HG03095 (cell line): ENCODE results near the gene KRTAP2-2.
"Not testable (repeated sequence)": the region's sequence is repeated elsewhere in the genome, so short reads cannot be mapped to it uniquely, and the experiment has no call there.

Source experiments
- ATAC-seq: cut with Tn5 transposase; IDR thresholded peaks from one replicate; pipeline ENCODE4 v1.9.1; 2021; ENCODE audit warnings: moderate library complexity; ENCODE audit not compliant: unreplicated experiment

Gene KRTAP2-2, protein sequence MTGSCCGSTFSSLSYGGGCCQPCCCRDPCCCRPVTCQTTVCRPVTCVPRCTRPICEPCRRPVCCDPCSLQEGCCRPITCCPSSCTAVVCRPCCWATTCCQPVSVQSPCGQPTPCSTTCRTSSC

DNA sequence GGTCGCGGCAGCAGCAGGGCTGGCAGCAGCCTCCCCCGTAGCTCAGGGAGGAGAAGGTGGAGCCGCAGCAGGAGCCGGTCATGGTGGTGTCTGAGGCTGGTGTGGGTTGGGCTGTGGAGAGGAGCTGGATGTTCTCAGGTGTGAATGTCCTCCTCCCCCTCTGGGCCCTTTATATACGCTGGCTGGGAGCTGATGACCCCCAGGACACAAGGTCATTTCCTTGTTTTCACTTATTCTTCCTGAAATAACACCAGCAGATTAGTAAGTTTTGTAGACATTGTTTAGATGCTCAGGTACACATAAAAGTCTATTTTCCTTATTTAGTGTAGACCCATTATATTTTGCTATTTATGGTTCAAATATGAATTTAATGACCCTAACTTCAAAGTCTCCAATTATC is at the start of gene KRTAP2-2:
KRTAP2-2 (minus strand) TSS at position 101 of the 400 bp plus-strand sequence; CDS start at position 82, 19 bp downstream.
- not testable (repeated sequence) for ATAC-seq

DNA sequence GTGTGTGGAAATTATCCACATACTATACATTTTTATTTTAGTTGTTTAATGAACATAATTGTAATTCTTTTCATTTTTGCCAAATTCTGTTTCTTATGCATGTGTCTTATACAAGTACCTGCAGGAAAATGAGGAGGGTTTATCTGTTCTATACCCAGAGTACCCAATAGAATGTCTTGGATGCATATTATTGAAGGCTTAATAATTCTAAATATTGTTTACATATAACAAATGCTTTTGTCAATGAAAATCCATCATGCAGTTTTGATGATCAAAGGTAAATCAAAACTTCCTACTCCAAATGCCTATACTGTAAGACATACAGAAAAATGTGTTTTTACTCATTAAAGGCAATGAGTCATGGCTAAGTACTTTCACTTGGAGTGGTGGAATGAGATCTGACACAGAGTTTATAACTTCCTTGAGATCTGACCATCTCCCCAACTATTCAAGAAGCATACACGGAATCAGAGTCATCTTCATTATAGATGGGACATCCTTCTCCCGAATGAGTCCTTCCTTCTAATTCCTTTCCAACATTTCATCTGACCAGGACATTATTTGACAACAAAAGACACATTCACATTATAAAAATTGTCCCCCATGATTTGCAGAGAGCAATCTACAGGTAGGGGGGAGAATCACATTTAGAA is 49.5 kb upstream of the KRTAP2-2 start:
- ATAC-seq, result not testable (repeated sequence)

DNA sequence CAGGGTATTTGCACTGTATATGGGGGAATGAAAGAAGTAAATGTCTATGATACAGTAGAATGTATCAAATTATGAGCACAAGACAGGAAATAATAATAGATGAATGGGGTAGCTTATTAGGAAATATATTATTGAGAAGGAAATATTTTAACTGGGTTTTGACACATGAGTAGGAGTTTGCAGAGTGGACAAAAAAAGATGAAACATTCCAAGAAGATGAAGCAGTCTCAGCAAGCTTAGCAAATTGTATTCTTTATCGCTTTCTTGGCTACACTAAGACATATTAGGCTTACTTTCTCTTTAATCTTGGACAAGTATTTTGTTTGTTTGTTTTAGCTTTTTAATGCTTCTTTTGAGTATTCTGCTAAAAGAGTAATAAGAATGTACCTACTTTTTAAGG is 48.9 kb upstream of the KRTAP2-2 start:
- ATAC-seq, result no peak

DNA sequence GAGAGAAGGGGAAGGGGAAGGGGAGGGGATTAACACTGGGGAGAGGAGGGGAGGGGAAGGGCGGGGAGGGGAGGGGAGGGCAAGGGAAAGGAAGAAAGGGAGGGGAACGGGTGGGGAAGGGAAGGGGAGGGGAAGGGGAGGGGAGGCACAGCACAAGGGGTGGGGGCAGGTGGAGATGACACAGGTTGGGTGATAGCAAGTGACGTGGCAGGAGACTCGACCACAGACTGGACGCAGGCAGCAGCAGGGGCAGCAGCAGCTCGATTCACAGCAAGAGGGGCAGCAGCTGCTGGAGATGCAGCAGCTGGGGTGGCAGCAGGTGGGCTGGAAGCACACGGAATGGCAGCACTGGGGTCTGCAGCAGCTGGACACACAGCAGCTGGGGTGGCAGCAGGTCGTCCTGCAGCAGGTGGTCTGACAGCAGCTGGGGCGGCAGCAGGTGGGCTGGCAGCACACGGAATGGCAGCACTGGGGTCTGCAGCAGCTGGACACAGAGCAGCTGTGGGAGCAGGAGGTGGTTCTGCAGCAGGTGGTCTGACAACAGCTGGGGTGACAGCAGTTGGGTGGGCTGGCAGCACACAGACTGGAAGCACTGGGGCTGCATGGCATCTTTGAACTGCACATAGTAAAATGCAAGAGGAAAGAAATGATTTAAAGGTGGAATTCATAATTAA is 46.7 kb upstream of the KRTAP2-2 start, which contains the start of gene KRTAP4-16:
KRTAP4-16 (minus strand) TSS at position 624 of the 674 bp plus-strand sequence; CDS start at position 624, 0 bp downstream.
- ATAC-seq, result no peak

DNA sequence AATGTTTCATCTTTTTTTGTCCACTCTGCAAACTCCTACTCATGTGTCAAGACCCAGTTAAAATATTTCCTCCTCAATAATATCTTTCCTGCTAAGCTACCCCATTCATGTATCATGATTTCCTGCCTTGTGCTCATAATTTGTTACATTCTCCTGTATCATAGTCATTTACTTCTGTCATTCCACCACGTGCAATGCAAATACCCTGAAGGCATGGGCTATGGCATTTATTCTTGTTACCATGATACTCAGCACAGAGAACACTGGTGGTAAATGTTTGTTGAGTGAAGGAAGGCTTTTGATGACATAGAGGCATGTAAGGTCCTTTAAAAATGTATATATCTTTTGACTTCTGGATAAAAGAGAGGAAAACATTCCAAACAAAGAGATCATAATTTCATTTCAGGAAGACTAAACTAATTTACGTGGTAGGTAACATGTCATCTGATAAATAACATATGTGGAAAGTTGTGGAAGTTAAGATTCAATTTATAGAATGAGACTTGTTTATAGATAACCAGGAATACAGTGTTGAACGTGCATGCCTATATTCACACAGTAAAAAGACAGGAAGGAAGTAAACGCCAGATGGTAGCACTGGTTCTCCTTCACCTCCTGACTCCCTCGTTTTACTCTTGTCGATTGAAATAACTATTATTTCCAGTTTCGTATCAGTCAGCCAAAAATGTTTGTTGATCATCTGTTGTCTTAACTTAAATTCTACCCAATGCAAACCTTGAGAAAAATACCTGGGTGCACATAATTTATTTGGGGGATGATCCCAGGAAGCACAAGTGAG is 44.9 kb upstream of the KRTAP2-2 start:
- not testable (repeated sequence) for ATAC-seq

DNA sequence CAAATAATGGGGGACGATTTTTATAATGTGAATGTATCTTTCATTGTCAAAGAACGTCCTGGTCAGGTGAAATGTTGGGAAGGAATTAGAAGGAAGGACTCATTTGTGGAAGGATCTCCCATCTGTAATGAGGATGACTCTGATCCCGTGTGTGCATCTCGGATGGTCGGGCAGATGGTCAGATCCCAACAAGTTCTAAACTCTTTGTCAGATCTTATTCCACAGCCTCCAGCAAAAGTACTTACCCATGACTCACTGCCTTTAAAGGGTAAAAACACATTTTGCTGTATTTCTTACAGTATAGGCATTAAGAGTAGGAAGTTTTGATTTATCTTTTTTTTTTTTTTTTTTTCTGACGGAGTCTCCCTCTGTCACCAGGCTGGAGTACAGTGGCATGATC is 43.5 kb upstream of the KRTAP2-2 start:
- no peak for ATAC-seq

DNA sequence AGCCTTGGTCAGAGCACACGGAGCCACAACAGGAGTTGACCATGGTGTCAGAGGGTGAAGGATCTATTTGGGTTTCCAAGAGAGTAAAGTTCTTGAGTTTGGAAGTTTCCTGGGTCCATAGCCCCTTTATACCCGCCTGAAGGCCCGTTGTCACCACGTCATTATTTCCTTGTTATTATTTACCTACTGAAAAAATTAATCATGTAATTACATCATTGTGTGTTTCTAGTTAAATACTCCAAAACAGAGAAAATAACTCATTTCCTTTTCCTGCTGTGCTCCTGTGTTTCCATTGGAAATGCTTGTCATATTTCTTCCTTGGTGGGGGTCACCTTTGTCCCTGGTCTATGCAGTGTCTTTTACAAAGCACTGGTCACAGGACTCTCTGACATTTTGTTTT is 43.0 kb upstream of the KRTAP2-2 start, which contains the start of gene KRTAP4-8:
KRTAP4-8 (minus strand) TSS at position 101 of the 400 bp plus-strand sequence; CDS start at position 43, 58 bp downstream.
- ATAC-seq, result no peak

DNA sequence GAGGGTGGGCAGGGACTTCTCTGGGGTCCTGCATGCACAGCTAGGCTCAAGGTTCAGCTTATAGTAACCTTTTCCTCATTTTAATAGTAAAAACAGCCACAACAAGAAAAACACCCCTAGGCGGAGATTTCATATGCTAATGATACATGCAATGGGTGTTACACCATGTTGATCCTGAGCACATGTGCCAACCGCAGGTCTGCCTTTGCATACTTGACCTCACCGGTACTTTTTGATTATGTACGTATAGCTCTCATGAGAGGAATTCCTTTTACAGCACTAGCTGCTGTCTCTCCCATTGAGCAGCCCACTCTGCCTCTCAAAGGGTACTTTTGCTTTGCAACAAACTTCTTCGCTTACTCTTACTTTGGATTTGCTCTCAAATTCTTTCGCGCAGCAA is 41.0 kb upstream of the KRTAP2-2 start:
- no peak for ATAC-seq

DNA sequence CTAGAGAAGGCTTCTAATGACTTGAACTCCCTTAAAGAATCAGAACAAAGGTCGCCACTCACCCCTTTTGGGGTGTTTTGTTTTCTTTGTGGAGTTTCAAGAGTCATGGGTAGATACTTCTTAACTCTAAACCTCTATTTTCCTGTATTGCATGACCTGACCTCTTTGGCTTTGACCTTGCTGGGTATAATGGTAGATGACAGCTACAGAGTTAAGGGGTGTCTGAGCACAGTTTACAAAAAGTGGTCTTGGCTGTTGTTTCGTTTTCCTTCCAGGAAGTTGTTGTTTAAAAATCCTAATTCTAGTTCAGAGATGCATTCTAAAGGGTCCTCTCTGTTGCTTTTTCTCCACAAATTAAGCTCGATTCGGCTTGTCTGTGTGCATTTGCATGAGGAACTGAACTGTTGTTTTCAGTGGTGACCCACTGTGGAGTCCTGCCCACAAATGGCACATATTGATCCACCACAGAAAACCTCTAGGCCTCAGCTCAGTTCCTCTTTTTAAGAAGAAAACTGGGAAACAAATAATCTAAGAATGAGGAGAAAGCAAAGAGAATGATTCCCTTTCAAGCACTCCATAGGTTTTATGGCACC is 33.8 kb upstream of the KRTAP2-2 start:
- not testable (repeated sequence) for ATAC-seq

DNA sequence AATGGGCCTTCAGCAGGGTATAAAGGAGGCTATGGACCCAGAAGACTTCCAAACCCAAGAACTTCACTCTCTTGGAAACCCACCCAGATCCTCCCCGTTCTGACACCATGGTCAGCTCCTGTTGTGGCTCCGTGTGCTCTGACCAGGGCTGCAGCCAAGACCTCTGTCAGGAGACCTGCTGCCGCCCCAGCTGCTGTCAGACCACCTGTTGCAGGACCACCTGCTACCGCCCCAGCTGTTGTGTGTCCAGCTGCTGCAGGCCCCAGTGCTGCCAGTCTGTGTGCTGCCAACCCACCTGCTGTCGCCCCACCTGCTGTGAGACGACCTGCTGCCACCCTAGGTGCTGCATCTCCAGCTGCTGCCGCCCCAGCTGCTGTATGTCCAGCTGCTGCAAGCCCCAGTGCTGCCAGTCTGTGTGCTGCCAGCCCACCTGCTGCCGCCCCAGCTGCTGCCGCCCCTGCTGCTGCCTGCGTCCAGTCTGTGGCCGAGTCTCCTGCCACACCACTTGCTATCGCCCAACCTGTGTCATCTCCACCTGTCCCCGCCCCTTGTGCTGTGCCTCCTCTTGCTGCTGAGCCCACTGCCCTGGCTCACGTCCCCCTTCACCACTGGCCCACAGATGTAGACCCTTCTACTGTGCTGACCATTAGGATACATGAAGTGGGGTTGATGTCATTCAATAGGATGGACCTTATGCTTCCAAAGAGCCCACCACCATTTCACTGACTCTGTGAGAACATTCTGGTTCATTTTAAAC is 29.2 kb upstream of the KRTAP2-2 start, which contains the start of gene KRTAP4-7:
KRTAP4-7 (plus strand) TSS at position 51 of the 757 bp plus-strand sequence; CDS start at position 108, 57 bp downstream.
- ATAC-seq, result not testable (repeated sequence)

DNA sequence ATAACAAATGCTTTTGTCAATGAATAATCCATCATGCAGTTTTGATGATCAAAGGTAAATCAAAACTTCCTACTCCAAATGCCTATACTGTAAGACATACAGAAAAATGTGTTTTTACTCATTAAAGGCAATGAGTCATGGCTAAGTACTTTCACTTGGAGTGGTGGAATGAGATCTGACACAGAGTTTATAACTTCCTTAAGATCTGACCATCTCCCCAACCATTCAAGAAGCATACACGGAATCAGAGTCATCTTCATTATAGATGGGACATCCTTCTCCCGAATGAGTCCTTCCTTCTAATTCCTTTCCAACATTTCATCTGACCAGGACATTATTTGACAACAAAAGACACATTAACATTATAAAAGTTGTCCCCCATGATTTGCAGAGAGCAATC is 28.4 kb upstream of the KRTAP2-2 start:
- ATAC-seq, result not testable (repeated sequence)

DNA sequence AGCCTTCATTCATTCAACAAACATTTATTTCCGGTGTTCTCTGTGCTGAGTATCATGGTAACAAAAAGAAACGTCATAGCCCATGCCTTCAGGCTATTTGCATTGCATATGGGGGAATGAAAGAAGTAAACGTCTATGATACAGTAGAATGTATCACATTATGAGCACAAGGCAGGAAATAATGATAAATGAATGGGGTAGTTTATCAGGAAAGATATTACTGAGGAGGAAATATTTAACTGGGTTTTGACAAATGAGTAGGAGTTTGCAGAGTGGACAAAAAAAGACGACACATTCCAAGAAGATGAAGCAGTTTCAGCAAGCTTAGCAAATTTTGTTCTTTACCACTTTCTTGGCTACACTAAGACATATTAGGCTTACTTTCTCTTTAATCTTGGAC is 27.6 kb upstream of the KRTAP2-2 start:
- no peak for ATAC-seq

DNA sequence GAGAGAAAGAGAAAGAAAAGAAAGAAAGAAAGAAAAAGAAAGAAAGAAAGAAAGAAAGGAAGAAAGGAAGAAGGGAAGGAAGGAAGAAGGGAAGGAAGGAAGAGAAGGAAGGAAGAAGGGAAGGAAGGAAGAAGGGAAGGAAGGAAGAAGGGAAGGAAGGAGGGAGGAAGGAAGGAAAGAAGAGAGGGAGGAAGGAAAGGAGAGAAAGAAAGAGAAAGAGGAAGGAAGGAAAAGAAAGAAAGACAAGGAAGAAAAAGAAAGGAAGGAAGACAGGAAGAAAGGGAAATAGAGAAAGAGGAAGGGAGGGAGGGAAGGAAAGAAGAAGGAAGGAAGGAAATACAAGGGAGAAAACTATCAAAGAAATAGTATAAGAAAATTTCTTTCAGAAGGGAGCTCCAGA is 21.8 kb upstream of the KRTAP2-2 start:
- ATAC-seq, result no peak

DNA sequence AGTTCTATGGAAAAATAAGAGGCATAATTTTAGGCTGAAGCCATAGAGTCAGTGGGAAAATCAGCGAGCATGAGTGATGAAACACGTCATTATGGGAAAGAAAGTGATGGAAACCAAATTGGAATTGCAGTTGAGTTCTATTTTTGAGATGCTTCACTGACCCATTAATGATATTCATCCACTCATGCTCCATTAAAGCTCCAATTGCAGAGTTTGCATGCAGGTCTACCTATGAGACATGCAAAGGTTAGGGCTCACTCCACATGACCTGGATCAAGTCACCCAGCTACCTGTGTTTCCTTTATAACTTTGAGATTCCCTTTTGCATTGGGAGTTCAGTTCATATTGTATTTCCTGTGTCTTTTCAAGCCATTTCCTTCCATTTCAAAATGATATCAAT is 18.6 kb upstream of the KRTAP2-2 start:
- no peak for ATAC-seq

DNA sequence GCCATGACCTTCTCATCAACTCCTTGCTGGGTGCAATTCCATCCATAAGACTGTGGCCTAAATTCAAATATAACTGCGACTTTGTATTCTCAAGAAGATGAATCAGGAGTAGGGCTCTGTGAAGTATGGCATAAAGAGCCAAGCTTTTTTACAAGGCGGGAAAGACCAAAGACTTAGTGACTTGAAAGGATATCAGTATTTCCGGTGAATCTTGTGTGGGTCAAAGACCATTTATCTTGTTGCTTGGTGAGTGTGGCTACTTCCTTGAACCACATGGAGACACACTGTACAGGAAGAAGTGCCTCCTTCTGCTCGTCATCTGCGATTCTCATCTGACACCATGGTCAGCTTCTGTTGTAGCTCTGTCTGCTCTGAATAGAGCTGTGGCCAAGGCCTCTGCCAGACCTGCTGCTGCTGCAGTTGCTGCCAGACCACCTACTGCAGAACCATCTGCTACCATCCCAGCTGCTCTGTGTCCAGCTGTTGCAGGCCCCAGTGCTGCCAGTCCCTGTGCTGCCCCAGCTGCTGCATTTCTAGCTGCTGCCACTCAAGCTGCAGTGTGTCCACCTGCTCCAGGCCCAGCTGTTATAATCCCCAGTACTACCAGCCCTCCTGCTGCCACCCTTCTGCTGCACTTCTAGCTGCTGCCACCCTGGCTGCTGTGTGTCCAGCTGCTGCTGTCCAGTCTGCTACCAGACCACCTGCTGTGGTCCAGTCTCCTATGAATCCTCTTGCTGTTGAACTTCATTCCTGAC is 16.8 kb upstream of the KRTAP2-2 start:
- ATAC-seq, result no peak

DNA sequence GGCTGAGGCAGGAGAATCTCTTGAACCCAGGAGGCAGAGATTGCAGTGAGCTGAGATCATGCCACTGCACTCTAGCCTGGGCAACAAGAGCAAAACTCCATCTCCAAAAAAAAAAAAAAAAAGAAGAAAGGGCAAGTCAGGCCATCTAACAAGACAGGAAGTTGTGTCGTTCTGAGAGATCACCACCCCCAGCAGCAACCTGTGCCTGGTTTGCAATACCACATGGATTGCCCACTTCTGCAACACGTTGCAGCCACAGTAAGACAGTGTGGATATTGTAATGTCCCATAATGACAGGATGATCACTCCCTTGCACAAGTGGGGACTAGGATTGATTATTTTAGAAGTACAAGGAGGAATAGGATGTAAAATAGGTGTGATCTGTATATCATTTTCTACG is 14.0 kb upstream of the KRTAP2-2 start:
- no peak for ATAC-seq

DNA sequence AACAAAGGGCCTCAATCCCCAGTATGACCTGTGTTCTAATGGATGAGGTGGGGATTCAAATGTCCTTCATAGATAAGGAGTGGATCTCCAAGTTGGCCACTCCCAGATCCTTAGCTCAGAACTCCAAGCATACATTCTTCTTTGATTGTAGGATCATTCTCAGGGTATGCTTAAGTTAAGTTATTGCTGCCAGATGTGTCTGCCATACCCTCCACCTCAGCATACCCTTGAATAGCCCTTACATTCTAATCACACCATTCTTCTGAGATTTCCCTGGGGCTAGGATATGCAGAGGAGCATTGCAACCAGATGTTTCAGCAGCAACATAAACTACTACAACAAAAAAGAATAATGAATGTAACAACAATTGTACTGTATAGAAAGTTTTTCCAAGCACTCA is 12.3 kb upstream of the KRTAP2-2 start:
- no peak for ATAC-seq

DNA sequence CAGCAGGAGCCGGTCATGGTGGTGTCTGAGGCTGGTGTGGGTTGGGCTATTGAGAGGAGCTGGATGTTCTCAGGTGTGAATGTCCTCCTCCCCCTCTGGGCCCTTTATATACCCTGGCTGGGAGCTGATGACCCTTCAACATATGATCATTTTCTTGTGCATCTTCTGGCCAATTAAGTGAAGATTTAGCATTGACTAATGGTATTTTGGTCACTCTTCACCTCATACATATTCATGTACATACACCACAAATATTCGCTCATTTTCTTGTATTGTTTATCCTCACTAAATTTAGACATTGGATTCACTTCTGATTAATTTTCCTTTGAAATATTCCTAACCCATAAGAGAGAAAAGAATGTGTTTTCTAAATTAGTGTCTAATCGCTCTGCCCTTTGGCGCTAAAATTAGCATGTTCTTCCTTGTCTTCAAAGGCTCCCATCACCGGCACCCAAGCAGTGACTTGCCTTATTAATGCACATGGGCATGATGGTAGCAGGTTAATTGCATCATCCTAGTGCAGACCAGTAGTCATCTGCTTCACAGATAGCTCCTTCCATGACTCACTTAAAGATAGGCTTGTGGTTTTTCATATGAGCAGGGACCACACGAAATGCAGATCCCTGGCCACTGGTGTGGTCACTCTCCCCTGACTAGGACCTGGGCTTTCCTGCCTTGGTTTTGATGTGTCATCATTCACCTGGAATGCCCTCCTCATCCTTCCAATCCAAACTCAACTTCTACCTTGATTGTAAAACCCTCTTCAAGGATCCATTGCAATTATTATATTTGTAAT is 11.0 kb upstream of the KRTAP2-2 start, which contains the start of gene KRTAP2-4:
KRTAP2-4 (minus strand) TSS at position 51 of the 796 bp plus-strand sequence; CDS start at position 17, 34 bp downstream.
- ATAC-seq, result no peak
